GM10248 (cell line): ENCODE data around the gene HHIPL1.

Source experiments
- CTCF ChIA-PET: fragments of 300-600 bp; sonication (Branson Sonifier 250); formaldehyde crosslinking; extraction: SDS; loops from one replicate; lab custom pipeline; 2021; ENCODE audit warnings: antibody characterized with exemption; lab: Yijun Ruan, JAX
- POLR2A ChIA-PET: fragments of 350-650 bp; sonication (Branson Sonifier 250); formaldehyde crosslinking; extraction: SDS; loops from one replicate; lab custom pipeline; 2020; ENCODE audit warnings: antibody characterized with exemption; lab: Yijun Ruan, JAX
- DNase-seq: peaks from one replicate; pipeline ENCODE4 v3.0.0; 2012; ENCODE audit errors: extremely low spot score
- CTCF ChIP-seq: IDR thresholded peaks from 2 replicates; pipeline ENCODE4 v1.5.1; 2012; ENCODE audit warnings: mild to moderate bottlenecking, low read depth; ENCODE audit errors: extremely low read depth, missing control alignments, control extremely low read depth

The HHIPL1 gene

GRCh38 chr14:99604278-99604765 lies 40.6 kb upstream of the HHIPL1 start:
- ChIA-PET CTCF (no interaction called here), POLR2A (interaction anchor here (0.9 kb wide), 1 partner anchor 10 kb away, joined by 3 read pairs; no protein-coding TSS in a partner anchor)
- peak; percentile 96 for DNase-seq
- no peak for TF ChIP-seq CTCF

GRCh38 chr14:99604766-99605298 lies 40.1 kb upstream of the HHIPL1 start:
- no peak for DNase-seq
- CTCF ChIA-PET, result interaction anchor here (1.9 to 2.2 kb wide), 2 partner anchors 9 to 10 kb away, joined by 6 to 11 read pairs; no protein-coding TSS in a partner anchor
- POLR2A ChIA-PET, result no interaction called here
- no peak for TF ChIP-seq CTCF

GRCh38 chr14:99605299-99605961 lies 39.5 kb upstream of the HHIPL1 start:
- peak; percentile 64 for DNase-seq
- POLR2A ChIA-PET, result no interaction called here
- TF ChIP-seq CTCF, result no peak
- CTCF ChIA-PET, result interaction anchor here (1.2 to 2.2 kb wide), 4 partner anchors 9 to 294 kb away, joined by 4 to 11 read pairs (median 5); no protein-coding TSS in a partner anchor

GRCh38 chr14:99606359-99606758 lies 38.6 kb upstream of the HHIPL1 start:
- no peak for DNase-seq
- CTCF ChIA-PET, result interaction anchor here (1.2 to 2.2 kb wide), 4 partner anchors 8 to 293 kb away, joined by 4 to 11 read pairs (median 5); no protein-coding TSS in a partner anchor
- TF ChIP-seq CTCF, result no peak
- POLR2A ChIA-PET, result no interaction called here

GRCh38 chr14:99608591-99608990 lies 36.3 kb upstream of the HHIPL1 start:
- POLR2A ChIA-PET, result no interaction called here
- no peak for TF ChIP-seq CTCF
- no peak for DNase-seq
- CTCF ChIA-PET, result interaction anchor here (2.5 to 2.7 kb wide), 2 partner anchors 11 to 20 kb away, joined by 8 to 13 read pairs; no protein-coding TSS in a partner anchor

- peak; percentile 21 for TF ChIP-seq CTCF
- CTCF ChIA-PET, result interaction anchor here (1.7 to 2.7 kb wide), 4 partner anchors 10 to 94 kb away, joined by 3 to 13 read pairs (median 8); no protein-coding TSS in a partner anchor
- no peak for DNase-seq
- POLR2A ChIA-PET, result interaction anchor here (0.7 kb wide), 1 partner anchor 129 kb away, joined by 3 read pairs; the partner anchor contains the start of gene SETD3
Measured at GRCh38 chr14:99609245-99610170, 35.4 kb upstream of the HHIPL1 start.
